Suprapubic skin (tissue), 4 donors: Measurements from ENCODE around the gene ARHGEF11.

Experiments used
- EP300 ChIP-seq: sonication (generic); formaldehyde crosslinking; IDR thresholded peaks from one replicate; pipeline ENCODE4 v1.6.1; 2017; ENCODE audit warnings: antibody characterized with exemption
- POLR2A ChIP-seq, 2 donors: fragments of 450-650 bp; IDR thresholded peaks; one replicate each; pipeline ENCODE4 v1.6.1; 2017; ENCODE audit warnings: antibody characterized with exemption in 2 of 2, mild to moderate bottlenecking in 2 of 2, moderate library complexity in 2 of 2
- POLR2AphosphoS5 ChIP-seq, 3 donors: sonication (generic); formaldehyde crosslinking; IDR thresholded peaks; one replicate each; pipeline ENCODE4 v1.6.1; 2017; ENCODE audit warnings: antibody characterized with exemption in 3 of 3
- TF ChIP-seq, protein P1 (sequence below), 2 donors: fragments of 200-600 bp in 1 of 2; fragments of 450-650 bp in 1 of 2; sonication (generic) in 1 of 2; IDR thresholded peaks; one replicate each; pipeline ENCODE4 v1.5.1; 2016 to 2019; ENCODE audit warnings: antibody characterized with exemption in 2 of 2, mild to moderate bottlenecking in 1 of 2, moderate library complexity in 1 of 2

DNA sequence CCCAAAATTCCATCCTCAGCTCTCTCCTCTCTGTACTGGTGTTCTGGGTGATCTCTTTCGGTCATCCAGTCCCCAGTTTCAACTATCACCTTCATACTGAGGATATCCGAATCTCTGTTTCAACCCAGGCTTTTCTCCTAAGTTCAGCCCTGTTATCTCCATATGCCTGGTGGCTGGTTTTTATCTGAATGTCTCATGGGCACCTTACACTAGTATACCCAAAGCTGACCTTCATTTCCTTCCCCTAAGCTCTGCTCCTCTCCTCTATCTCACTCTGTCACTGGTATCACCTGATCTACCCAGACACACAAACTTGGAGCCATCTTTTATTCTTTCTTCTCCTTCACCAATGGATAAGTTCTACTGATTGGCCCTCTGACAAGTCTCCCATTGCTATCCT lies 72.1 kb downstream of the ARHGEF11 start:
- no peak for TF ChIP-seq POLR2A (IDR thresholded peaks at IDR 0.05)
- TF ChIP-seq, protein P1, sequence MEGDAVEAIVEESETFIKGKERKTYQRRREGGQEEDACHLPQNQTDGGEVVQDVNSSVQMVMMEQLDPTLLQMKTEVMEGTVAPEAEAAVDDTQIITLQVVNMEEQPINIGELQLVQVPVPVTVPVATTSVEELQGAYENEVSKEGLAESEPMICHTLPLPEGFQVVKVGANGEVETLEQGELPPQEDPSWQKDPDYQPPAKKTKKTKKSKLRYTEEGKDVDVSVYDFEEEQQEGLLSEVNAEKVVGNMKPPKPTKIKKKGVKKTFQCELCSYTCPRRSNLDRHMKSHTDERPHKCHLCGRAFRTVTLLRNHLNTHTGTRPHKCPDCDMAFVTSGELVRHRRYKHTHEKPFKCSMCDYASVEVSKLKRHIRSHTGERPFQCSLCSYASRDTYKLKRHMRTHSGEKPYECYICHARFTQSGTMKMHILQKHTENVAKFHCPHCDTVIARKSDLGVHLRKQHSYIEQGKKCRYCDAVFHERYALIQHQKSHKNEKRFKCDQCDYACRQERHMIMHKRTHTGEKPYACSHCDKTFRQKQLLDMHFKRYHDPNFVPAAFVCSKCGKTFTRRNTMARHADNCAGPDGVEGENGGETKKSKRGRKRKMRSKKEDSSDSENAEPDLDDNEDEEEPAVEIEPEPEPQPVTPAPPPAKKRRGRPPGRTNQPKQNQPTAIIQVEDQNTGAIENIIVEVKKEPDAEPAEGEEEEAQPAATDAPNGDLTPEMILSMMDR (IDR thresholded peaks at IDR 0.05): no peak
- no peak for TF ChIP-seq POLR2AphosphoS5 (IDR thresholded peaks at IDR 0.05)
- no peak for TF ChIP-seq EP300
